ENCODE results near the gene CSAG2. TPM values are rescaled to one million over a fixed set of nuclear protein-coding genes. Genes with fewer than 3 reads are reported as not detected.
"Not testable (repeated sequence)": the region's sequence is repeated elsewhere in the genome, so short reads cannot be mapped to it uniquely, and the experiment has no call there.

CSAG2 gene, protein sequence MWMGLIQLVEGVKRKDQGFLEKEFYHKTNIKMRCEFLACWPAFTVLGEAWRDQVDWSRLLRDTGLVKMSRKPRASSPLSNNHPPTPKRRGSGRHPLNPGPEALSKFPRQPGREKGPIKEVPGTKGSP
- total RNA-seq: not detected in 2 replicates
- not detected for polyA plus RNA-seq (2012)

- DNase-seq (ENCODE audit: low read depth): not testable (repeated sequence)
Observed at GRCh38 chrX:152709173-152709572, at the start of gene CSAG2. Gene CSAG2 (minus strand): TSS chrX:152709273. CDS start chrX:152709112, 161 bp downstream.

- not testable (repeated sequence) for DNase-seq (ENCODE audit: low read depth)
Observed at GRCh38 chrX:152754871-152755270, 45.8 kb upstream of the CSAG2 start.

GRCh38 chrX:152753686-152754650, 44.9 kb upstream of the CSAG2 start, which contains the start of gene MAGEA2:
Gene MAGEA2 (minus strand): TSS chrX:152753842. CDS start chrX:152751363, 2,479 bp downstream.
- not testable (repeated sequence) for DNase-seq (ENCODE audit: low read depth)

DNA sequence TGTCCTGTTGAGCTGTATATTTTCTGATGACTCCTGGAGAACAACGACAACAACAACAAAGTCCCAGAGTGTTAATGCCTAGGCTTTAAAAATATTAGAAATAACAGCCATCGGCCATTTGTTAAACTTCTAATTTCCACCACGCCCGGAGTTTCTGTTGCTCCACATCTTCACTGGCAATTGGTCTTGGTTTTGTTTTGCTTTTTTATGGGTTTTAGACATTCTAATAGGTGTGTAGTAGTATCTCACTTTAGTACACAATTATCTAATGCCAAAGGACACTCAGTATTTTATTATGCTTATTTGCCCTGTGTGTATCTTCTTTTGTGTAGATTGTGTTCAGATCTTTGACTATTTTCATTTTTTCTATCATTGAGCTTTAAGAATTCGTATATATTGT, 29.5 kb upstream of the CSAG2 start:
- DNase-seq (ENCODE audit: low read depth): no peak

- DNase-seq (ENCODE audit: low read depth): not testable (repeated sequence)
Observed at GRCh38 chrX:152736528-152736927, 27.5 kb upstream of the CSAG2 start.

DNA sequence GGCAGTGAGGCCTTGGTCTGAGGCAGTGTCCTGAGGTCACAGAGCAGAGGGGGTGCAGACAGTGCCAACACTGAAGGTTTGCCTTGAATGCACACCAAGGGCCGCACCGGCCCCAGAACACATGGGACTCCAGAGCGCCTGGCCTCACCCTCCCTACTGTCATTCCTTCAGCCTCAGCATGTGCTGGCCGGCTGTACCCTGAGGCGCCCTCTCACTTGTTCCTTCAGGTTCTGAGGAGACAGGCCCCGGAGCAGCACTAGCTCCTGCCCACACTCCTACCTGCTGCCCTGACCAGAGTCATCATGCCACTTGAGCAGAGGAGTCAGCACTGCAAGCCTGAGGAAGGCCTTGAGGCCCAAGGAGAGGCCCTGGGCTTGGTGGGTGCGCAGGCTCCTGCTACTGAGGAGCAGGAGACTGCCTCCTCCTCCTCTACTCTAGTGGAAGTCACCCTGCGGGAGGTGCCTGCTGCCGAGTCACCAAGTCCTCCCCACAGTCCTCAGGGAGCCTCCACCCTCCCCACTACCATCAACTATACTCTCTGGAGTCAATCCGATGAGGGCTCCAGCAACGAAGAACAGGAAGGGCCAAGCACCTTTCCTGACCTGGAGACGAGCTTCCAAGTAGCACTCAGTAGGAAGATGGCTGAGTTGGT, 26.9 kb upstream of the CSAG2 start:
- no peak for DNase-seq (ENCODE audit: low read depth)

- no peak for DNase-seq (ENCODE audit: low read depth)
Observed at GRCh38 chrX:152735101-152735500, 26.0 kb upstream of the CSAG2 start.

GRCh38 chrX:152734143-152734858, 25.2 kb upstream of the CSAG2 start:
- not testable (repeated sequence) for DNase-seq (ENCODE audit: low read depth)

DNA sequence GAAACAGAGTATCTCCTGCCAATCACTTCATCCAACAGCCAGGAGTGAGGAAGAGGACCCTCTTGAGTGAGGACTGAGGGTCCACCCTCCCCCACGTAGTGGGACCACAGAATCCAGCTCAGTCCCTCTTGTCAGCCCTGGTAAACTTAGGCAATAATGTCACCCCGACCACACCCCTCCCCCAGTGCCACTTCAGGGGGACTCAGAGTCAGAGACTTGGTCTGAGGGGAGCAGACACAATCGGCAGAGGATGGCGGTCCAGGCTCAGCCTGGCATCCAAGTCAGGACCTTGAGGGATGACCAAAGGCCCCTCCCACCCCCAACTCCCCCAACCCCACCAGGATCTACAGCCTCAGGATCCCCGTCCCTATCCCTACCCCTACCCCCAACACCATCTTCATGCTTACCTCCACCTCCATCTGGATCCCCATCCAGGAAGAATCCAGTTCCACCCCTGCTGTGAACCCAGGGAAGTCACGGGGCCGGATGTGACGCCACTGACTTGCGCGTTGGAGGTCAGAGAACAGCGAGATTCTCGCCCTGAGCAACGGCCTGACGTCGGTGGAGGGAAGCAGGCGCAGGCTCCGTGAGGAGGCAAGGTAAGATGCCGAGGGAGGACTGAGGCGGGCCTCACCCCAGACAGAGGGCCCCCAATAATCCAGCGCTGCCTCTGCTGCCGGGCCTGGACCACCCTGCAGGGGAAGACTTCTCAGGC, 24.3 kb upstream of the CSAG2 start, which contains the start of the genes CSAG1 and MAGEA12:
CSAG1 (minus strand) TSS at position 461 of the 715 bp plus-strand sequence. CDS start 1,261 bp downstream, outside the sequence.
MAGEA12 (plus strand) TSS at position 497 of the 715 bp plus-strand sequence. CDS start 2,405 bp downstream, outside the sequence.
- DNase-seq (ENCODE audit: low read depth): no peak

DNA sequence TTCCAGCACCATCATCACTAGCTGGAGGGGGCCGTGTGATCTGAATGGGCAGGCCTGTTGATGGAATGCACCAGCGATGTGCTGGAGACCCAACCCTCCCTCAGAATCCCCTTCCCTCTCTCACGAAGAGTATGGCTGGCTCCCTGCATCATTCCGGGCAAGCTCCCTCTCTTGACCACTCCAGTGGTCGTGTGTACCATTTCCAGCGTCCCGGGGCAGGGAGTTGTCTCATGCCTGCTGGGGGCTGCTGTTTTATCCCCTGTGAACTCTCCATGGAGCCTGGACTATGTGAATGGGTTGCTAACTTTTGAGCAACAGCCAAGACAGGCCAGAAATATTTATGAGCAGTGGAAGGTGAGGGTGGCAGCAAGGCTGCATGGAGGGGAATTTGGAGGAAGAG, 16.3 kb upstream of the CSAG2 start:
- no peak for DNase-seq (ENCODE audit: low read depth)

DNA sequence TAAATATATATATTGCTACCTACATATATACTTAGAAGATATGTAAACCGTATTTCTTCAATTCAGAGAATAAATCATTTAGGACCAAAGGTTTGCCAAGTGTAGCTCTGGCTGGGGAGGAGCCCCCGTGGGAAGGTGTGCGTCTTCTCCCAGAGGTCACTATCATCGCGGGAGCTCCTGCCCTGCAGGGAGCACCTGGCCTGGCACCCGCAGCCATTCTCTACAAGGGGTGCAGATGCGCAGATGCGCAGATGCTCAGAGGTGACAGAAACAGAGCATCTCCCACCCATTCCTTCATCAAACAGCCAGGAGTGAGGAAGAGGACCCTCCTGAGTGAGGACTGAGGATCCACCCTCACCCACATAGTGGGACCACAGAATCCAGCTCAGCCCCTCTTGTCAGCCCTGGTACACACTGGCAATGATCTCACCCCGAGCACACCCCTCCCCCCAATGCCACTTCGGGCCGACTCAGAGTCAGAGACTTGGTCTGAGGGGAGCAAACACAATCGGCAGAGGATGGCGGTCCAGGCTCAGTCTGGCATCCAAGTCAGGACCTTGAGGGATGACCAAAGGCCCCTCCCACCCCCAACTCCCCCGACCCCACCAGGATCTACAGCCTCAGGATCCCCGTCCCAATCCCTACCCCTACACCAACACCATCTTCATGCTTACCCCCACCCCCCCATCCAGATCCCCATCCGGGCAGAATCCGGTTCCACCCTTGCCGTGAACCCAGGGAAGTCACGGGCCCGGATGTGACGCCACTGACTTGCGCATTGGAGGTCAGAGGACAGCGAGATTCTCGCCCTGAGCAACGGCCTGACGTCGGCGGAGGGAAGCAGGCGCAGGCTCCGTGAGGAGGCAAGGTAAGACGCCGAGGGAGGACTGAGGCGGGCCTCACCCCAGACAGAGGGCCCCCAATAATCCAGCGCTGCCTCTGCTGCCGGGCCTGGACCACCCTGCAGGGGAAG, 5.0 kb upstream of the CSAG2 start, which contains the start of gene MAGEA2B:
MAGEA2B (plus strand) TSS at position 814 of the 973 bp plus-strand sequence. CDS start 2,479 bp downstream, outside the sequence.
- DNase-seq (ENCODE audit: low read depth): not testable (repeated sequence)

DNA sequence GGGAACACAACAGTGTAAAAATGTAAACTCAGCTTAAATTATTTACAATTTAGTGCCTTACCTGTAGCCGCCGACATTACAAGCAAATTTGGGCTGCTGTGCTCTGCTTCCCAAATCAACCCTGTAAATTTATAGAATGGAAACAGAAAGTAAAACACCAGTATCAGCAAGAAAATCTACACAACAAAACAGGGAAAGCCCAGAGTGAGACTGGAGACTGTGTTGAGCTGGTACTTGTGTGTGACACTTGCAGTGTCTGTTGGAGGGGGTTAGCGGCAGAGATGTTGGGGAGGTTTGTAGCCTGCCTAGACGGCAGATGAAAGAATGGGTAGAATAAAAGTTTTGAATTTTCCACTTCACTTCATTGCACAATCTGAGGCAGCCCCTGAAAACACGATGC, 4.1 kb upstream of the CSAG2 start:
- not testable (repeated sequence) for DNase-seq (ENCODE audit: low read depth)

DNA sequence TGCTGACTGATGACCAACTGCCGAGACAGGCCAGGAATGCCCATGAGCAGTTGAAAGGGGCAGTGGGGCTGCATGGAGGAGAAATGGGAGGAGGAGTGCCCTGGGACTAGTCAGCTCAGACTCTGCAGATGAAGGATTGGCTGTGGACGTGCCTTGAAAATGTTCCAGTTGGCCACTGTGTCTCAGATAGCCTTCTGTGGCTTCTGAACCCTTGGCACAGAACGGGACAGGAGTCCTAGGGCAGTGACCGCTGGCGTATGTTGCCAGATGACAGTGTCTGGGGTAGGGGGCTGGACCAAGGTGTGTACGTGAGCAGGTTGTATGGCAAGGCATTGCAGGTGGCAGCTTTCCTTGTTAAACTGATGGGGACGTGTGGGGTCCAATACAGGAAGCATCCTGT, 2.6 kb downstream of the CSAG2 start:
- not testable (repeated sequence) for DNase-seq (ENCODE audit: low read depth)

DNA sequence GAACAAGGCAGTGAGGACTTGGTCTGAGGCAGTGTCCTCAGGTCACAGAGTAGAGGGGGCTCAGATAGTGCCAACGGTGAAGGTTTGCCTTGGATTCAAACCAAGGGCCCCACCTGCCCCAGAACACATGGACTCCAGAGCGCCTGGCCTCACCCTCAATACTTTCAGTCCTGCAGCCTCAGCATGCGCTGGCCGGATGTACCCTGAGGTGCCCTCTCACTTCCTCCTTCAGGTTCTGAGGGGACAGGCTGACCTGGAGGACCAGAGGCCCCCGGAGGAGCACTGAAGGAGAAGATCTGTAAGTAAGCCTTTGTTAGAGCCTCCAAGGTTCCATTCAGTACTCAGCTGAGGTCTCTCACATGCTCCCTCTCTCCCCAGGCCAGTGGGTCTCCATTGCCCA, 8.7 kb downstream of the CSAG2 start:
- DNase-seq (ENCODE audit: low read depth): not testable (repeated sequence)

- DNase-seq (ENCODE audit: low read depth): not testable (repeated sequence)
Observed at GRCh38 chrX:152697952-152698931, 10.8 kb downstream of the CSAG2 start, which contains the start of gene MAGEA3. Gene MAGEA3 (plus strand): TSS chrX:152698794. CDS start chrX:152700833, 2,039 bp downstream.

- not testable (repeated sequence) for DNase-seq (ENCODE audit: low read depth)
Observed at GRCh38 chrX:152681012-152681411, 28.1 kb downstream of the CSAG2 start.

GRCh38 chrX:152674652-152675051, 34.4 kb downstream of the CSAG2 start:
- not testable (repeated sequence) for DNase-seq (ENCODE audit: low read depth)
